HEK293 (cell line): ENCODE data around the gene TNFRSF18.

ENCODE experiments used
- CTCF ChIA-PET: fragments of 350-600 bp; formaldehyde crosslinking; extraction: SDS; loops from one replicate; lab custom pipeline; 2021; ENCODE audit warnings: antibody characterized with exemption; lab: Yijun Ruan, JAX
- POLR2A ChIA-PET: fragments of 300-600 bp; formaldehyde crosslinking; extraction: SDS; loops from one replicate; lab custom pipeline; 2020; ENCODE audit warnings: antibody characterized with exemption, inconsistent platforms; lab: Yijun Ruan, JAX
- H3K27ac ChIP-seq: fragments of 200-500 bp; sonication (Bioruptor generic); 2 replicates; pipeline ENCODE4 v1.5.1; 2014; ENCODE audit warnings: low read depth, low read length, control low read depth, inconsistent platforms; ENCODE audit errors: extremely low read depth
- H3K36me3 ChIP-seq, 2 experiments: fragments of 200-500 bp in 1 of 2; sonication (Bioruptor generic) in 1 of 2; 1 replicate in 1 of 2; 2 replicates in 1 of 2; pipeline ENCODE4 v1.5.1; 2014 to 2017; ENCODE audit warnings: inconsistent platforms in 2 of 2, low read length in 2 of 2; ENCODE audit not compliant: control insufficient read depth in 2 of 2, insufficient read depth in 1 of 2
- H3K4me1 ChIP-seq: fragments of 200-500 bp; sonication (Bioruptor generic); 2 replicates; pipeline ENCODE4 v1.5.1; 2014; ENCODE audit warnings: mild to moderate bottlenecking, low read length, inconsistent platforms; ENCODE audit not compliant: control insufficient read depth, insufficient read depth
- H3K4me3 ChIP-seq: 2 replicates; pipeline ENCODE4 v1.5.1; 2011; ENCODE audit warnings: low read depth, mild to moderate bottlenecking, control low read depth, low read length, moderate library complexity
- H3K9me3 ChIP-seq: fragments of 200-500 bp; sonication (Bioruptor generic); 2 replicates; pipeline ENCODE4 v1.5.1; 2014; ENCODE audit warnings: low read depth, low read length, inconsistent platforms; ENCODE audit not compliant: control insufficient read depth, insufficient read depth
- BCL11A ChIP-seq: fragments of 450-650 bp; formaldehyde crosslinking; IDR thresholded peaks from 2 replicates; pipeline ENCODE4 v1.5.1; 2016; ENCODE audit warnings: low read depth, missing biosample characterization, missing genetic modification characterization
- EGR2 ChIP-seq: fragments of 450-650 bp; formaldehyde crosslinking; IDR thresholded peaks from 2 replicates; pipeline ENCODE4 v1.5.1; 2016; ENCODE audit warnings: low read depth, missing biosample characterization, missing genetic modification characterization
- HOXC10 ChIP-seq: sonication (generic); formaldehyde crosslinking; IDR thresholded peaks from 2 replicates; pipeline ENCODE4 v1.8.1; 2023; ENCODE audit warnings: mild to moderate bottlenecking, missing genetic modification reagents
- KLF8 ChIP-seq: fragments of 450-650 bp; formaldehyde crosslinking; IDR thresholded peaks from 2 replicates; pipeline ENCODE4 v1.5.1; 2016; ENCODE audit warnings: missing biosample characterization, missing genetic modification characterization
- SALL2 ChIP-seq: fragments of 450-650 bp; formaldehyde crosslinking; IDR thresholded peaks from 2 replicates; pipeline ENCODE4 v1.5.0; 2017; ENCODE audit warnings: missing biosample characterization, mild to moderate bottlenecking, missing genetic modification characterization, borderline replicate concordance
- ZFHX2 ChIP-seq: fragments of 450-650 bp; formaldehyde crosslinking; conservative IDR thresholded peaks from 2 replicates; pipeline ENCODE4 v1.5.1; 2016; ENCODE audit warnings: missing biosample characterization, missing genetic modification characterization
- ZNF155 ChIP-seq: fragments of 450-650 bp; formaldehyde crosslinking; IDR thresholded peaks from 2 replicates; pipeline ENCODE4 v1.5.1; 2016; ENCODE audit warnings: missing biosample characterization, missing genetic modification characterization
- ZNF157 ChIP-seq: fragments of 450-650 bp; formaldehyde crosslinking; IDR thresholded peaks from 2 replicates; pipeline ENCODE4 v1.5.1; 2016; ENCODE audit warnings: missing biosample characterization, missing genetic modification characterization
- ZNF239 ChIP-seq: fragments of 450-650 bp; formaldehyde crosslinking; IDR thresholded peaks from 2 replicates; pipeline ENCODE4 v1.5.1; 2016; ENCODE audit warnings: missing biosample characterization, missing genetic modification characterization
- ZNF26 ChIP-seq: fragments of 450-650 bp; formaldehyde crosslinking; IDR thresholded peaks from 2 replicates; pipeline ENCODE4 v1.5.1; 2016; ENCODE audit warnings: missing biosample characterization, missing genetic modification characterization
- ZNF266 ChIP-seq: fragments of 450-650 bp; formaldehyde crosslinking; IDR thresholded peaks from 2 replicates; pipeline ENCODE4 v1.5.1; 2016; ENCODE audit warnings: missing biosample characterization, missing genetic modification characterization, low read depth
- ZNF311 ChIP-seq: fragments of 450-650 bp; formaldehyde crosslinking; IDR thresholded peaks from 2 replicates; pipeline ENCODE4 v1.5.1; 2017; ENCODE audit warnings: missing biosample characterization, missing genetic modification characterization, borderline replicate concordance
- ZNF335 ChIP-seq: fragments of 450-650 bp; formaldehyde crosslinking; conservative IDR thresholded peaks from 2 replicates; pipeline ENCODE4 v1.5.1; 2016; ENCODE audit warnings: missing biosample characterization, missing genetic modification characterization
- ZNF426 ChIP-seq: fragments of 450-650 bp; formaldehyde crosslinking; IDR thresholded peaks from 2 replicates; pipeline ENCODE4 v1.5.1; 2017; ENCODE audit warnings: missing biosample characterization, missing genetic modification characterization, mild to moderate bottlenecking, inconsistent platforms, moderate library complexity
- ZNF473 ChIP-seq: fragments of 450-650 bp; formaldehyde crosslinking; IDR thresholded peaks from 2 replicates; pipeline ENCODE4 v1.5.1; 2017; ENCODE audit warnings: missing biosample characterization, missing genetic modification characterization
- ZNF544 ChIP-seq: fragments of 450-650 bp; formaldehyde crosslinking; IDR thresholded peaks from 2 replicates; pipeline ENCODE4 v1.5.0; 2017; ENCODE audit warnings: missing biosample characterization, missing genetic modification characterization
- ZNF677 ChIP-seq: fragments of 450-650 bp; IDR thresholded peaks from 2 replicates; pipeline ENCODE4 v1.5.0; 2018; ENCODE audit warnings: missing biosample characterization, mild to moderate bottlenecking, missing genetic modification characterization, moderate library complexity
- ZNF776 ChIP-seq: fragments of 450-650 bp; formaldehyde crosslinking; IDR thresholded peaks from 2 replicates; pipeline ENCODE4 v1.5.0; 2017; ENCODE audit warnings: missing biosample characterization, missing genetic modification characterization, borderline replicate concordance
- TF ChIP-seq, protein P1 (sequence below): fragments of 450-650 bp; formaldehyde crosslinking; IDR thresholded peaks from 2 replicates; pipeline ENCODE4 v1.5.1; 2017; ENCODE audit warnings: missing biosample characterization, missing genetic modification characterization

Gene TNFRSF18

DNA sequence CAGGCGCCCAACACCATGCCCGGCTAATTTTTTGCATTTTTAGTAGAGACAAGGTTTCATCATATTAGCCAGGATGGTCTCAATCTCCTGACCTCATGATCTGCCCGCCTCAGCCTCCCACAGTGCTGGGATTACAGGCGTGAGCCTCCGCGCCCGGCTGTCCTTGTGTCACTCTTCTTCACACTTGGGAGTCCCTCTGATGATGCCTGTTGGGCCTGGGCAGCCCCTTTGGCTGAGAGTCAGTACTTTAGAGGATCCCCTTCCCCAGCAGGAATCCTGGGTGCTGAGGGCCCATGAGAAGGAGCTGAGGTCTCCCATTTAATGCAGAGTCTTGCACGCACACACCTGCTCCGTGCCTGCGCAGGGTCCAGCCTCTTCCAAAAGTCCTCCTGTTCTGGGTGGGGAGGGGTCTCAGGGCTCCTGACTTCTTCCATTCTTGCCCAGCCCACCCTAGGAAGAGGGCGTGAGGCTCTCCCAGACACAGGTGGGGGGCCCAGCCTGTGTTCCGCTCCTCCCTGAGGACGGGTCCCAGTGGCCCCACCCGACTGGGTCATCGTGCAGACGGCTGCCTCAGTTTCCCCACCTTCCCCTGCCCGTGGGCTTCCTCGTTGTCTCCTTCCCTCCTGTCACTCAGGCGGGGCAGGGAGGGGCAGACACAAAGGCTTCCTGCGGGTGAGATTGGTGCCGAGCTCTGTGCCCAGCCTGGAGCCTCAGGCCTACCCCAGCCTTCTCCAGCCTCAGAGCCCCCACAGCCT, 28.8 kb downstream of the TNFRSF18 start:
- Histone ChIP-seq H3K36me3 (no peaks in the 10 kb centered on the region), H3K4me1 (no peaks in the 10 kb centered on the region)
- CTCF ChIA-PET = interaction anchor here (0.6 to 0.8 kb wide), 2 partner anchors 57 to 115 kb away, joined by 3 to 4 read pairs; no protein-coding TSS in a partner anchor
- no peak for TF ChIP-seq ZNF776 (tag by site-specific recombination)
- TF ChIP-seq ZNF335 (tag by site-specific recombination) = peak; percentile 47; the same call in 1 of the 2 replicates
- TF ChIP-seq, all 188 proteins: peak for 1
- Histone ChIP-seq H3K9me3 (no peaks in the 10 kb centered on the region), H3K4me3 (no peak overlapping the region), H3K27ac (no peak overlapping the region)
- POLR2A ChIA-PET = no interaction called here

DNA sequence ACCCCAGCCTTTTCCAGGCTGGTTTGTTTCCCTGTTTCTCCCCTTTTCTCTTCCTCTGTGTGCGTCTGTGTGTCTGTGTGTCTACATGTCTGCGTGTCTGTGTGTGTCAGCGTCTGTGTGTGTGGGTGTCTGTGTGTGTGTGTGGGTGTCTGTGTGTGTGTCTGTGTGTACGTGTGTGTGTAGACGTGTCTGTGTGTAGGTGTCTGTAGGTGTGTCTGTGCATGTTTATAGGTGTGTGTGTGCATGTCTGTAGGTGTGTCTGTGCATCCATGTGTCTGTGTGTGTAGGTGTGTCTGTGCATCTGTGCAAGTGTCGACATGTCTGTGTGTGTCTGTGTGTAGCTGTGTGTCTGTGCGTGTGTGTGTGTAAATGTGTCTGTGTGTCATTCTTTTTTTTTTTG, 29.5 kb downstream of the TNFRSF18 start:
- no peaks in the 10 kb centered on the region for H3K4me1 ChIP-seq
- no peaks in the 10 kb centered on the region for H3K36me3 ChIP-seq
- H3K4me3 ChIP-seq = no peak overlapping the region
- CTCF ChIA-PET = no interaction called here
- H3K27ac ChIP-seq = no peak overlapping the region
- H3K9me3 ChIP-seq = no peaks in the 10 kb centered on the region
- POLR2A ChIA-PET = no interaction called here
- peak; percentile 99 for TF ChIP-seq EGR2 (tag by site-specific recombination)
- TF ChIP-seq BCL11A (tag by site-specific recombination) = peak; percentile 47; the same call in 1 of the 2 replicates
- TF ChIP-seq KLF8 (tag by site-specific recombination) = no peak
- 0 out of 2 replicates have a peak, but pooled peaks have one; percentile 54 for TF ChIP-seq ZNF544 (tag by site-specific recombination)
- TF ChIP-seq ZNF473 = peak; percentile 57; the same call in 1 of the 2 replicates
- peak; percentile 100 for TF ChIP-seq ZFHX2 (tag by site-specific recombination)
- 0 out of 2 replicates have a peak, but pooled peaks have one; percentile 61 for TF ChIP-seq SALL2 (tag by site-specific recombination)
- 0 out of 2 replicates have a peak, but pooled peaks have one; percentile 11 for TF ChIP-seq ZNF155
- TF ChIP-seq ZNF311 (tag by site-specific recombination) = peak; percentile 87; the same call in 1 of the 2 replicates
- no peak for TF ChIP-seq ZNF677 (tag by site-specific recombination)
- TF ChIP-seq ZNF426 (tag by site-specific recombination) = no peak
- TF ChIP-seq ZNF26 (tag by site-specific recombination) = peak; percentile 73; the same call in 1 of the 2 replicates
- 0 out of 2 replicates have a peak, but pooled peaks have one; percentile 25 for TF ChIP-seq ZNF157 (tag by site-specific recombination)
- 0 out of 2 replicates have a peak, but pooled peaks have one; percentile 53 for TF ChIP-seq ZNF239 (tag by site-specific recombination)
- no peak for TF ChIP-seq HOXC10 (CRISPR knock-in tag)
- TF ChIP-seq, protein P1, sequence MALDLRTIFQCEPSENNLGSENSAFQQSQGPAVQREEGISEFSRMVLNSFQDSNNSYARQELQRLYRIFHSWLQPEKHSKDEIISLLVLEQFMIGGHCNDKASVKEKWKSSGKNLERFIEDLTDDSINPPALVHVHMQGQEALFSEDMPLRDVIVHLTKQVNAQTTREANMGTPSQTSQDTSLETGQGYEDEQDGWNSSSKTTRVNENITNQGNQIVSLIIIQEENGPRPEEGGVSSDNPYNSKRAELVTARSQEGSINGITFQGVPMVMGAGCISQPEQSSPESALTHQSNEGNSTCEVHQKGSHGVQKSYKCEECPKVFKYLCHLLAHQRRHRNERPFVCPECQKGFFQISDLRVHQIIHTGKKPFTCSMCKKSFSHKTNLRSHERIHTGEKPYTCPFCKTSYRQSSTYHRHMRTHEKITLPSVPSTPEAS (tag by site-specific recombination) = peak; percentile 91
- 0 out of 2 replicates have a peak, but pooled peaks have one; percentile 30 for TF ChIP-seq ZNF266 (tag by site-specific recombination)
